GM10266 (cell line): ENCODE results near the gene FAM24B.

Source experiments
- DNase-seq: peaks from one replicate; pipeline ENCODE4 v3.0.0; 2012; ENCODE audit errors: extremely low spot score
- CTCF ChIP-seq: IDR thresholded peaks from 2 replicates; pipeline ENCODE4 v1.5.1; 2012; ENCODE audit warnings: mild to moderate bottlenecking, low read depth; ENCODE audit not compliant: control insufficient read depth, insufficient read depth; ENCODE audit errors: missing control alignments

The FAM24B gene

DNA sequence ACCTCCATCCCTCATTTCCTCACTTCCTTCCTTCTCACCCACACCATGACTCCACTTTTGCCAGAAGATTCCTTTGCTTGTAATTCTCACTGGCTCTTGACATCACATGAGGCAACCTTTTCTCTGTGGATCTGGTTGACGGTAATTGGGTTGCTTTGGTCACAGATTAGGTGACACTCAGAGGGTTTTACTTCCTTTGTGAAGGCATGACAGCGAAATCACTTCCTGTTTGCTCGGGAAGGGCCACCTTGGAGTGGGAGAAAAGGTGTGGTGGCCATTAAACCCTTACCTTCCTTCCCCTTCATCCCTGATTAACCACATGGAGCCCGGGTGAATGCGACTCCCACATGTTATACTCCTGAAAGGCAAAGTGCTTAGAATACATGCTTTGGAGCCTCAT, 63.9 kb downstream of the FAM24B start:
- TF ChIP-seq CTCF: no peak
- no peak for DNase-seq

DNA sequence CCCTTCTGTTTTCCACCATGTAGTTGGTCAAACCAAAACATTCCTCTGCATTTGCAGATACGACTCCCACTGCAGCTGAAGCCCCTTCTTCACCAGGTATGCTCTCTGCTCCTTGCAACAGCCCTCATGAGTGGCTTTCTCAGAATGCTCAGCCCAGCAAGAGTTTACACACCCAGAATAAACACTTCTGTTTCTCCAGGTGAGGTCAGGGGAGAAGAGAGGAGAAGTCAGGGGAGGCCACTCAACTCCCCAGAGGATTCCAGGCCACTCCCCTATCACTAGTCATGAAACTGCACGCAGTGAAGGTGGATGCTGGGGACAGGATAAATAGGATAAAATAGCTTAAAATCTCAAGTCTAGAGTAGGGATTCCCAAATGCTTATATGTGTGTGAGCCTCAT, 64.9 kb downstream of the FAM24B start:
- DNase-seq: no peak
- TF ChIP-seq CTCF: no peak

DNA sequence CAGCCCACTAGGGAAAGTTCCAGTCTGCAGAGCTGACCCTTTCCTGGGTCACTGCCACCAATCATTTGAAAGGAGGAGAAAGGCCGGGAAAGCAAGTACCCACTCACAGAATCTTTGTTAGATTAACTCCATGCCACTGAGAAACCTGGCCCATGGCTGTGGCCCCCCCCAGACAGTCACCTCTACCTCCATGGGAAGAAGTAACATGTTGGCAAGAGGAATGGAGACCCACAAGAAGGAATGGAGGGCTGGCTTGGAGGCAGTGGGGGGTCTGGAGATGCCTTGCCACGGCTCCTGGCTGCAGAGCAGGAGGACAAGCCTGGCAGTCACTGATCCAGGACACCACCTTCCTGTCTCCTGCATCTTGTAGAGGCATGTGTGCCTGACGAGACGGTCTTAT, 66.6 kb downstream of the FAM24B start:
- DNase-seq: no peak
- no peak for TF ChIP-seq CTCF

DNA sequence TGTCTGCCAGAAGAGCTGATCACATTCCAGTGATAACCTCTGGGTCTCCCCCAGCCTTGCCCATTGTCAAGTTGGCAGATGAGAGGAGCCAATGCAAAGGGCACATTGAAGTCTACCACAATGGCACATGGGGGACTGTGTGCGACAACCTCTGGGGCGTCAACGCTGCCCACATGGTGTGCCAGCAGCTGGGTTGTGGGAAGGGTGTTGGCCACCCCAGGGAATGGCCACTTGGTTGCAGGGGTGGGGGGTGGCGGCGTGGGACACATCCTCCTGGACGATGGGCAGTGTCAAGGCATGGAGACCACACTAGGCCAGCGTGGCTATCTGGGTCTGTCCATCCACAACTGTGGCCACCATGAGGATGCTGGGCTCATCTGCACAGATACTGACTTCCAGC, 77.1 kb downstream of the FAM24B start:
- no peak for DNase-seq
- no peak for TF ChIP-seq CTCF
